ENCODE measurements around the gene VAMP1. TPM values are rescaled to one million over a fixed set of nuclear protein-coding genes. Genes with fewer than 3 reads are reported as not detected.

VAMP1 gene
- total and polyA plus RNA-seq, 10 of the 15 experiments (the other 5 are each of a cell fraction or from before 2014, with no cell fraction given), result 4.8 to 123 (median 27.5) TPM

DNA sequence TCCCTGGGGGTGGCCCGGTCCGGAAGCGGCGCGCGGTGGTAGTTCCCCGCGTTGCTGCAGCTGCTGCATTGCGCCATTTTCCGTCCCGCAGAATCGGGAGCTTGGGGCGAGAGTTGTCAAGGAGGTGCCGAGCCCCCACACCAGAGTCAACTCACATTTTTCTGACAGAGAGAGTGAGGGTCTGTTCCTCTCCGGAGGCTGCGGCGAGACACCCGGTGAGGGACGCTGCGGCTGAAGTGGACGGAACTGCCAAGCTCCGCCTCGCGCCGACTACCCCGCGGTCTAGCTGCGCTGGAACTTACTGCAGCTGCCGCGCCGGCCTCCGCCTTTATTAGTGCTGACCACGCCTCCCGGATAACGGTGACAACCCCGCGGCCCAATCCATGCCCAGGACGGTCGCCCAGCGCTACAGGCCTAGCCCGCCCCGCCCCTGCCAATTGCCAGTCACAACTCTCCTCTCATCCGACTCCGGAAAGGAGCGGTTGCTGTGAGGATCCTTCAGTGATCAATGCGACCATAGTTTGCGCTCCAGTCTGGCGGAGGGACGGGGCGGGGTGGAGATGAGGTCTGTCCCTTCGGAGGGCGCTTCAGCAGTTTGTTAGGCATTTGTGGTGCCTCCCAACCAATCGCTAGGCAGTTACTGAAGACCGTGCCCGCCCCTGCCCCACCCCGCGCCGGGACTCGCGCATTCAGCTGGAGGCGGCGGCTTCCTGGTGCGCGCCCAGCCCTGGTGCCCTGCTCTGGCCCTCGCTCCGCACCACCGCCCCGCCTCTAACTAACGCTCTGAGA, at the start of gene VAMP1 (continued):
- no peak for TF ChIP-seq IRF5 (IDR thresholded peaks at IDR 0.05; ENCODE audit: borderline replicate concordance)
- TF ChIP-seq GABPA (IDR thresholded peaks at IDR 0.05; ENCODE audit: low read depth), result no peak
- TF ChIP-seq, protein P1, sequence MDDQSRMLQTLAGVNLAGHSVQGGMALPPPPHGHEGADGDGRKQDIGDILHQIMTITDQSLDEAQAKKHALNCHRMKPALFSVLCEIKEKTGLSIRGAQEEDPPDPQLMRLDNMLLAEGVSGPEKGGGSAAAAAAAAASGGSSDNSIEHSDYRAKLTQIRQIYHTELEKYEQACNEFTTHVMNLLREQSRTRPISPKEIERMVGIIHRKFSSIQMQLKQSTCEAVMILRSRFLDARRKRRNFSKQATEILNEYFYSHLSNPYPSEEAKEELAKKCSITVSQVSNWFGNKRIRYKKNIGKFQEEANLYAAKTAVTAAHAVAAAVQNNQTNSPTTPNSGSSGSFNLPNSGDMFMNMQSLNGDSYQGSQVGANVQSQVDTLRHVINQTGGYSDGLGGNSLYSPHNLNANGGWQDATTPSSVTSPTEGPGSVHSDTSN (IDR thresholded peaks at IDR 0.05; ENCODE audit: insufficient replicate concordance, low read depth, low read length), result peak; percentile 94
- no peak for TF ChIP-seq ZBTB11 (CRISPR knock-in tag; IDR thresholded peaks at IDR 0.05)
- TF ChIP-seq IKZF1 (conservative IDR thresholded peaks at IDR 0.05), result peak; percentile 54; the same call in 1 of the 2 replicates
- peak; percentile 49; the same call in 1 of the 2 replicates for TF ChIP-seq GATAD2B (conservative IDR thresholded peaks at IDR 0.05; ENCODE audit: low read depth)
- TF ChIP-seq SREBF1 (IDR thresholded peaks at IDR 0.05; ENCODE audit: low read length), result no peak
- peak; percentile 83; the same call in 1 of the 2 replicates for TF ChIP-seq CHD2 (IDR thresholded peaks at IDR 0.05; ENCODE audit: borderline replicate concordance, low read depth, low read length)
- TF ChIP-seq NFYB (IDR thresholded peaks at IDR 0.05; ENCODE audit: insufficient read depth, low read depth, low read length), result peak; percentile 85
- TF ChIP-seq, protein P2, sequence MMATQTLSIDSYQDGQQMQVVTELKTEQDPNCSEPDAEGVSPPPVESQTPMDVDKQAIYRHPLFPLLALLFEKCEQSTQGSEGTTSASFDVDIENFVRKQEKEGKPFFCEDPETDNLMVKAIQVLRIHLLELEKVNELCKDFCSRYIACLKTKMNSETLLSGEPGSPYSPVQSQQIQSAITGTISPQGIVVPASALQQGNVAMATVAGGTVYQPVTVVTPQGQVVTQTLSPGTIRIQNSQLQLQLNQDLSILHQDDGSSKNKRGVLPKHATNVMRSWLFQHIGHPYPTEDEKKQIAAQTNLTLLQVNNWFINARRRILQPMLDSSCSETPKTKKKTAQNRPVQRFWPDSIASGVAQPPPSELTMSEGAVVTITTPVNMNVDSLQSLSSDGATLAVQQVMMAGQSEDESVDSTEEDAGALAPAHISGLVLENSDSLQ (IDR thresholded peaks at IDR 0.05), result peak; percentile 98
- no peak for TF ChIP-seq ASH2L (IDR thresholded peaks at IDR 0.05; ENCODE audit: borderline replicate concordance, low read depth)
- TF ChIP-seq ZNF592 (IDR thresholded peaks at IDR 0.05), result no peak
- peak; percentile 81 for TF ChIP-seq DPF2 (IDR thresholded peaks at IDR 0.05)
